CD14-positive monocyte (primary cell): ENCODE data around the gene PON2. TPM values are rescaled to one million over a fixed set of nuclear protein-coding genes. Genes with fewer than 3 reads are reported as not detected.

Experiments
- DNase-seq, 3 donors: peaks; one replicate each; pipeline ENCODE4 v3.0.0-alpha.2; 2011 to 2022
- H2AFZ ChIP-seq: 2 replicates; pipeline ENCODE4 v1.6.0; 2012; ENCODE audit warnings: mild to moderate bottlenecking, low read depth, low read length, inconsistent platforms; ENCODE audit not compliant: insufficient read depth, poor library complexity, severe bottlenecking
- H3K27ac ChIP-seq, 2 donors: 1 replicate in 1 of 2; 2 replicates in 1 of 2; pipeline ENCODE4 v1.5.1; 2012 to 2013; ENCODE audit warnings: low read length in 2 of 2, control low read depth in 1 of 2, inconsistent platforms in 1 of 2, low read depth in 1 of 2, mild to moderate bottlenecking in 1 of 2
- H3K27me3 ChIP-seq, 2 donors: one replicate each; pipeline versions ENCODE4 v1.6.0 to v1.6.1; 2011 to 2013; ENCODE audit warnings: low read length in 2 of 2; ENCODE audit not compliant: control insufficient read depth in 2 of 2, insufficient read depth in 2 of 2
- H3K36me3 ChIP-seq, 2 donors: replicated peaks in 1 of 2; 1 replicate in 1 of 2; 2 replicates in 1 of 2; pipeline versions ENCODE4 v1.5.1 to v1.6.1; 2012 to 2013; ENCODE audit warnings: low read length in 2 of 2, control low read depth in 1 of 2, inconsistent platforms in 1 of 2, mild to moderate bottlenecking in 1 of 2; ENCODE audit not compliant: insufficient read depth in 2 of 2, control insufficient read depth in 1 of 2
- H3K4me1 ChIP-seq, 2 donors: 1 replicate in 1 of 2; 2 replicates in 1 of 2; pipeline versions ENCODE4 v1.5.1 to v1.6.1; 2012 to 2013; ENCODE audit warnings: low read length in 2 of 2, control low read depth in 1 of 2, inconsistent platforms in 1 of 2, mild to moderate bottlenecking in 1 of 2, moderate library complexity in 1 of 2; ENCODE audit not compliant: insufficient read depth in 2 of 2, control insufficient read depth in 1 of 2
- H3K4me2 ChIP-seq: replicated peaks from 2 replicates; pipeline ENCODE3; 2012; ENCODE audit warnings: low read length, moderate library complexity, mild to moderate bottlenecking; ENCODE audit not compliant: poor library complexity, severe bottlenecking; ENCODE audit errors: extremely low read depth
- H3K4me3 ChIP-seq, 3 experiments: fragments of 200-600 bp in 1 of 3; sonication (generic) in 1 of 3; replicated peaks in 1 of 3; 1 replicate in 2 of 3; 2 replicates in 1 of 3; pipeline ENCODE4 v1.5.1; 2011 to 2013; ENCODE audit warnings: low read length in 3 of 3, mild to moderate bottlenecking in 3 of 3, control low read depth in 2 of 3, low read depth in 2 of 3, inconsistent platforms in 1 of 3, moderate library complexity in 1 of 3
- H3K79me2 ChIP-seq: 2 replicates; pipeline ENCODE4 v1.6.0; 2012; ENCODE audit warnings: mild to moderate bottlenecking, control low read depth, inconsistent platforms, low read length, moderate library complexity; ENCODE audit not compliant: insufficient read depth
- H3K9ac ChIP-seq: 2 replicates; pipeline ENCODE4 v1.6.0; 2017; ENCODE audit warnings: low read length, mild to moderate bottlenecking; ENCODE audit not compliant: insufficient read depth, poor library complexity, severe bottlenecking
- H3K9me3 ChIP-seq, 2 donors: replicated peaks in 1 of 2; 1 replicate in 1 of 2; 2 replicates in 1 of 2; pipeline versions ENCODE4 v1.5.1 to v1.6.1; 2012 to 2013; ENCODE audit warnings: low read length in 2 of 2, control low read depth in 1 of 2; ENCODE audit not compliant: control insufficient read depth in 1 of 2, insufficient read depth in 1 of 2
- H4K20me1 ChIP-seq: 2 replicates; pipeline ENCODE4 v1.6.0; 2012; ENCODE audit warnings: mild to moderate bottlenecking, low read length, control low read depth, moderate library complexity; ENCODE audit not compliant: insufficient read depth
- H3K27ac Mint-ChIP-seq, 7 donors: one replicate each; pipeline ENCODE4 v1.8.0; 2020; ENCODE audit warnings: mild to moderate bottlenecking in 7 of 7, mixed read lengths in 7 of 7, moderate library complexity in 6 of 7, inconsistent platforms in 2 of 7
- H3K27me3 Mint-ChIP-seq, 3 donors: one replicate each; pipeline ENCODE4 v1.8.0; 2021 to 2022; ENCODE audit warnings: low read depth in 3 of 3, mild to moderate bottlenecking in 3 of 3, mixed read lengths in 3 of 3, moderate library complexity in 3 of 3, inconsistent platforms in 1 of 3
- H3K36me3 Mint-ChIP-seq, 2 donors: one replicate each; pipeline ENCODE4 v1.8.0; 2020; ENCODE audit warnings: mixed read lengths in 2 of 2, inconsistent platforms in 1 of 2, mild to moderate bottlenecking in 1 of 2
- H3K4me1 Mint-ChIP-seq: one replicate; pipeline ENCODE4 v1.8.0; 2020; ENCODE audit warnings: mild to moderate bottlenecking, mixed read lengths
- H3K4me3 Mint-ChIP-seq, 2 donors: one replicate each; pipeline ENCODE4 v1.8.0; 2020; ENCODE audit warnings: mild to moderate bottlenecking in 2 of 2, mixed read lengths in 2 of 2, moderate library complexity in 1 of 2
- H3K9me3 Mint-ChIP-seq, 7 donors: one replicate each; pipeline ENCODE4 v1.8.0; 2020 to 2022; ENCODE audit warnings: mixed read lengths in 7 of 7, mild to moderate bottlenecking in 6 of 7, moderate library complexity in 6 of 7, inconsistent platforms in 2 of 7
- CTCF ChIP-seq: fragments of 200-600 bp; IDR thresholded peaks from one replicate; pipeline ENCODE4 v1.8.0; 2022; ENCODE audit warnings: antibody characterized with exemption, mild to moderate bottlenecking
- WGBS: methylation state at CpG from one replicate; pipeline ENCODE4 v1.1.5; 2013; ENCODE audit warnings: missing lambda C conversion rate; ENCODE audit not compliant: insufficient coverage; 5-methylcytosine and 5-hydroxymethylcytosine counted together
- intact Hi-C, 2 donors: fragments of 100-400 bp; cut with micrococcal nuclease; formaldehyde crosslinking; loops; one replicate each; pipeline versions ENCODE4 v1.15.0 to v1.15.1; 2023
- polyA plus RNA-seq, 3 donors: library from polyadenylated mRNA; depleted of rRNA in 1 of 3; unstranded in 2 of 3; stranded (reverse) in 1 of 3; fragments of 300-500 nt in 2 of 3; fragments of >200 nt in 1 of 3; fragmentation: Illumina TruSeq in 2 of 3; gene quantifications; 1 replicate in 2 of 3; 2 replicates in 1 of 3; pipeline ENCODE4 v1.2.3, GENCODE V29; 2012 to 2021

Gene PON2
- polyA plus RNA-seq, 3 donors = 11.5 to 14.7 (median 14.4) TPM

- Histone ChIP-seq H3K4me2 (no peak overlapping the region), H3K79me2 (no peaks in the 10 kb centered on the region), H3K9ac (no peak overlapping the region), H3K27ac (no peak overlapping the region), H3K27me3 (no peaks in the 10 kb centered on the region), H3K36me3 (no peaks in the 10 kb centered on the region), H3K4me3 (no peak overlapping the region), H3K4me1 (peaks cover 8 to 9% of the 10 kb centered on the region in 2 donors), H4K20me1 (no peaks in the 10 kb centered on the region), H2AFZ (no peak overlapping the region), H3K9me3 (no peaks in the 10 kb centered on the region)
- no peak for TF ChIP-seq CTCF
- no peak for DNase-seq
- H3K36me3 Mint-ChIP-seq = peaks cover 0 to 5% of the 10 kb centered on the region in 2 donors
- peaks cover 0 to 2% (median 0%) of the 10 kb centered on the region in 7 donors for H3K9me3 Mint-ChIP-seq
- 100% methylated on average over 1 of the region's 5 CpGs for WGBS
- H3K4me1 Mint-ChIP-seq = peaks cover 18% of the 10 kb centered on the region
- no peak overlapping the region for H3K4me3 Mint-ChIP-seq
- no peaks in the 10 kb centered on the region for H3K27me3 Mint-ChIP-seq
- no peak overlapping the region for H3K27ac Mint-ChIP-seq
- intact Hi-C loops = no loop called here
Measured at GRCh38 chr7:95429241-95429990, 5.4 kb downstream of the PON2 start.

- no peak for TF ChIP-seq CTCF
- Mint-ChIP-seq H3K36me3 (peaks cover 5 to 17% of the 10 kb centered on the region in 2 donors), H3K27me3 (no peaks in the 10 kb centered on the region), H3K4me3 (no peak overlapping the region), H3K27ac (no peak overlapping the region), H3K9me3 (peaks cover 0 to 7% (median 4%) of the 10 kb centered on the region in 7 donors), H3K4me1 (peaks cover 8% of the 10 kb centered on the region)
- WGBS = no CpG with 5 or more reads among the region's 3 CpGs
- Histone ChIP-seq H2AFZ (no peak overlapping the region), H3K4me3 (no peak overlapping the region), H3K27me3 (no peaks in the 10 kb centered on the region), H3K27ac (no peak overlapping the region), H3K79me2 (no peaks in the 10 kb centered on the region), H3K36me3 (peaks cover 0 to 6% of the 10 kb centered on the region in 2 donors), H3K4me2 (no peak overlapping the region), H3K9ac (no peak overlapping the region), H4K20me1 (no peaks in the 10 kb centered on the region), H3K9me3 (no peaks in the 10 kb centered on the region), H3K4me1 (no peaks in the 10 kb centered on the region)
- DNase-seq = no peak
- intact Hi-C loops = no loop called here
Measured at GRCh38 chr7:95427914-95428516, 6.8 kb downstream of the PON2 start.
